Measurements from ENCODE around the gene ECSIT.

Gene ECSIT

GRCh38 chr19:11505032-11505503 lies 23.9 kb downstream of the ECSIT start:
- DNase-seq: peak; percentile 40 to 97 (median 92)

DNA sequence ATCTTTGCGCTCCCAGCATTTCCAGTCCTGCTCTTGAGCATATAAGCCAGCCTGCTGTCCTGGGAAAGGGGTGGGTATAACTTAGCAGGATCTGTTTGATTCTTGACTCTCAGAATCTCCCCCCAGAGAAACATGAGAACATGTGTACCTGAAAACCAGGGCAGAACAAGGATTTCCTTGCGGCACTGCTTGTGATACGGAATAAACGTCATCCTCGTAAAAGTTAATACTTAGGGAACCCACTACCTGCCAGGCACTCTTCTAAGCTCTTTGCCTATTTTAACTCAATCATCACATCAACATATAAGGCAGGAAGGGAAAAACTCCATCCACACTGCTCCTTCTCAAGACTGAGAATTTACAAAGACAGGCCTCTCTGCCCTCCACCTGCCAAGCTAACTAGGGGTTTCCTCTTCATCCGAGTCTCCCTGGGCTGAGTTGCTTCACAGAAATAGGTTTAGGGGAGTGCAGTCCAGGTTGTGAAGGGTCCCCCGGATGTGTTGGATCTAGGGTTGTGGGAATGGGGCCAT lies 24.4 kb downstream of the ECSIT start:
- no peak for DNase-seq

DNA sequence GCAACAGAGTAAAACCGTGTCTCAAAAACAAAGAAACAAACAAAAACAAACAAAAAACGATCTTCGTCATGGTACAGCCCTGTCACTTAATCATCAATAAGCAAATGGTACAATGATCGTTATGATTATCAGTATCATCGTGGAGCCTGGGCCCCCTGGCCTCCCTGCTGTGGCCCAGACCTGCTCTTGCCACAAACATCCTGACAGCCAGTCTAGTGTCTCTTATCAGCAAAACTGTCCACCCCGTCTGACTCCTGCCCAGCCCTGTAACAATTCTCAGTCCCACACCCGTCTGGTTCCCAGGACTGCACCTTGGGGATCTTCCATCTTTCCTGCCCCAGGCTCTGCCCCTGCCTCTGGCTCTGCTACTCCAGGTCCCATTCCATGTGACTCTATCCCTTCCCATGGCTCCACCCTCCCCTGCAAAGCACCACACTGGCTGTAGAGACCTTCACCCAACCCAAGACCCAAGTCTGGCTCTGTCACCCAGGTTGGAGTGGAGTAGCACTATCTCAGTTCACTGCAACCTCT lies 29.0 kb downstream of the ECSIT start:
- DNase-seq: no peak

GRCh38 chr19:11499220-11499726 lies 29.7 kb downstream of the ECSIT start:
- DNase-seq: no peak

- DNase-seq: peak in 27 of 56 donors; percentile 4 to 63 (median 17)
Measured at GRCh38 chr19:11496391-11497163, 32.4 kb downstream of the ECSIT start.

GRCh38 chr19:11495885-11496284 lies 33.0 kb downstream of the ECSIT start:
- DNase-seq: no peak

- DNase-seq: peak in 7 of 56 donors; percentile 7 to 30 (median 23)
Measured at GRCh38 chr19:11495481-11495880, 33.5 kb downstream of the ECSIT start.

- DNase-seq: peak in 1 of 56 donors; percentile 2
Measured at GRCh38 chr19:11494634-11495285, 34.2 kb downstream of the ECSIT start.

GRCh38 chr19:11489378-11489777 lies 39.6 kb downstream of the ECSIT start:
- DNase-seq: no peak

DNA sequence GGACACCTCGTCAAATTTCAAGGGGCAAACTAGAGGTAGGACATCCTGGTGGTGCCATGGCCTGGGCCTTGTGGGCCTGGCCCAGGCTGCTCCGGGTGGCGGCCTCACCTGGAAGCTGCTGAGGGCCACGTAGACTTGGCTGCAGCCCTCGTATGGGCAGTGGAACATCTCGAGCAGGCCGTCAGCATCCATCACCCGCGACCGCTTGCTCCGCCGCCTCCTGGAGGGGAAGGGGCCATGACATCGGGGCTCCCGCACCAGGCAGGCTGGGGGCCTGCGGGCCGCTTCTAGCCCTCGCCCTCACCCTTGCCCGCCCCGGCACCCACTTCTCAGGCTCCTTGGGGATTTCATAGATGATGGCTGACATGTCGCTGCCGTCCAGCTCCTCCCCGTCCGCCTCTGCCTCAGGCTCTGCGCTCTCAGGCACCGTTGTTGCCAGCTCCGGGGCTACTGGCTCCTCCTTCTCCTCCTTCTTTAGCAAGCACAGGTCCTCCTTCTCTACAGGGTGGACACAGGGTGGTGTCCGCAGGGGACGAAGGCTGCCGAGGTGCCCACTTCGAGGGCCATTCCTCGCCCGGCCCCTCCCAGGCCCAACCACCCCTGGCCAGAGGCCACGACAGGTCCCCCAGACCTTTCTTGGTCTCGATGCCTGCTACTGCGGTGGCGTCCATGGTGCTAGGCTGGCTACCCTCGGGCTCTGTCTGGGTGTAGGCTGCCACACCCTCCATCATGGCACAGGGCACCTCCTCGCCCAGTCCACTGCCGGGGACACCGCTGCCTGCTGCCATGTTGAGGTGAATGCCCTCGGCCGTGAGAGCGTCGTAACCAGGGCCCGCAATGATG lies 42.1 kb downstream of the ECSIT start:
- no peak for DNase-seq

DNA sequence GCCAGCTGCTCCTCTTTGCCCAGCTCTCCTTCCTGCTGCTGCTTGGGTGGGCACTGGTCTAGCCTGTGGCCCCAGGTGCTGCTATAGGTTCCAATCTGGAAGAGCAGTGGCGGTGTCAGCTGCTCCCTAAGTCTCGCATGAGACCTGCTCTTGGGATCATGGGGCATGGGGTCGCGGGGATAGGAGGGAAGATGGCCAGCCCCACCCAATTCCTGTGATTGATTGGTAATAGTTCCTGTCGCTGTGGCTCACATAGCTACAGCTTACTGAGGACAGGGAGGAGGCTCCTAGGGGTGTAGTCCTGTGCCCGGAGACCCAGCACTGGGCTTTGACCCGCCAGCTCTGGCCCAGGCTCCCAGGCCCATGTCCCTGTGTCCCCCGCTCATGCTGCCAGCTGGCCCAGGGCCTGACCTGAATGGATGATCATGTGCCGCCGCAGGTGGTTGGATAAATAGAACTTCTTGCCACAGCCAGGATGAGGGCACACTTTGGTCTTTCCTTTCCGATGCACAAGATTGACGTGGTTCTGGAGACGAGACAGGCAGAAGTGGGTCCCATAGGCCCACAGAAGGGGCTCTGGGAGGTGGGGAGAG lies 43.6 kb downstream of the ECSIT start:
- peak in 3 of 56 donors; percentile 6 to 24 (median 7) for DNase-seq

DNA sequence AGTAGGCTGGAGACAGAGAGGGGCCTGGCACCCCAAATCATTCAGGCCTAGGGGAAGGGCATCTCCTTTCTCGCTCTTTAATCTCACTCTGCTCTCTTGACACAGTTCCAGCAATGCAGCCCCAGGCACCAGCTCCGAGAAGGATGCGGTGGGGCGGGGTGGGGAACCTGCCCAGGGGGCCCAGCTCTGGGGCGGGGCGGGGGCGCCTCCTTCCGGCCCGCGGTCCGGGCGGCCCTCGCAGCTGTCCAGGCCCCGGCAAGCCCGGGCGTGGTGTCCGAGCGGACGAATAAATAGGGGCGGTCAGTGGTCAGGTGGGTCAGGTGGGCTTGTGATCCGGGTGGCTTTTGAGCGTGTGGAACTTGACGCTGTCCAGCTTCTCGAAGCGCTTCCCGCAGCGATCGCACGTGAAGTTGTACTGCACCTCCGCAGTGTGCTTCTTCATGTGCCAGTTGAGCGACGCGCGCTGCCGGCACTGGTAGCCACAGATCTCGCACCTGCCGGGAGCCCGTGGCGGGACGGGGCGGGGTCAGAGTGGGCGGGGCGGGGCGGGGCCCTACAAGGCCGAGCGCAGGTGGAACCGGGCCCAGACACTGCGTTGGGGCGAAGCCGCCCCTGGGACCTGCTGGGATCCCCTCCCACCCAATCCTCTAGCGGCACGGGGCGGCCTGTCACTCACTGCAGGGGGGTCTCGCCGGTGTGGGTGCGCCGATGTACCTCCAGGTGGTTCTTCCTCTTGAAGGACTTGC lies 45.4 kb downstream of the ECSIT start:
- DNase-seq: no peak

DNA sequence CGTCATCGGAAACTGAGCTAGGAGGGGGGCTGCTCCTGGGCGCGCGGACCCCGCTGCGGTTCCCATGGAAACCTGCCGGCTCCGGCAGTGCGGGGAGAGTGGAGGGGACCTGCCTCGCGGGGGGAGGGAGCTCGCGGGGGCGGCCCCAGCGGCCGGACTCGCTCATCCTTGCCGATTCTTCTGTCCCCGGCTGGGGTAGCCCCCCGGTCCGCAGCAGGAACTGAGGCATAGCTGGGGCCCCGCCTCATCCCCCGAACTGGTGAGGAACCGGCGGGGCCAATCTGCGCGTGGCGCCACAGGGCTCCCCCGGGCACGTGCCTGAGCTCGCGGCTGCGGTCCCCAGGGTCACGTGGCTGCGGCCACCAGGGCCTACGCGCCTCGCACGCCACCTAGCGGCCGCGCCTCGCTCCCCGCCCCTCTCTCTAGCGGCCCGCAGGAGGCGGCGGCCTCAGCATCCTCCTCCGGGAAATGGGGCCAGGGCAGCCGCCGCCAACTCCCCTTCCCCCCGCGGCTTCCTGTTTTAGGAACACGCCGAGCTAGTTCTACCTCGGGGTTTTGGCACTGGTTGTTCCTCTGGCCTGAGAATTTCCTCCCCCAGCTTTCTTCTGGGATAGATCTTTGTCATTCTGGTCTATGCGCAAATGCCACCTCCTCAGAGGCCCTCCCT lies 46.4 kb downstream of the ECSIT start:
- DNase-seq: peak in 55 of 56 donors; percentile 51 to 98 (median 85)

- peak; percentile 31 to 98 (median 94) for DNase-seq
Measured at GRCh38 chr19:11481534-11482383, 47.2 kb downstream of the ECSIT start.

- DNase-seq: peak in 53 of 56 donors; percentile 19 to 85 (median 60)
Measured at GRCh38 chr19:11480715-11481533, 48.0 kb downstream of the ECSIT start, which contains the start of gene ELAVL3. Gene ELAVL3, minus strand, starts transcription at chr19:11481046. Its CDS starts 438 bp downstream, at chr19:11480608.

DNA sequence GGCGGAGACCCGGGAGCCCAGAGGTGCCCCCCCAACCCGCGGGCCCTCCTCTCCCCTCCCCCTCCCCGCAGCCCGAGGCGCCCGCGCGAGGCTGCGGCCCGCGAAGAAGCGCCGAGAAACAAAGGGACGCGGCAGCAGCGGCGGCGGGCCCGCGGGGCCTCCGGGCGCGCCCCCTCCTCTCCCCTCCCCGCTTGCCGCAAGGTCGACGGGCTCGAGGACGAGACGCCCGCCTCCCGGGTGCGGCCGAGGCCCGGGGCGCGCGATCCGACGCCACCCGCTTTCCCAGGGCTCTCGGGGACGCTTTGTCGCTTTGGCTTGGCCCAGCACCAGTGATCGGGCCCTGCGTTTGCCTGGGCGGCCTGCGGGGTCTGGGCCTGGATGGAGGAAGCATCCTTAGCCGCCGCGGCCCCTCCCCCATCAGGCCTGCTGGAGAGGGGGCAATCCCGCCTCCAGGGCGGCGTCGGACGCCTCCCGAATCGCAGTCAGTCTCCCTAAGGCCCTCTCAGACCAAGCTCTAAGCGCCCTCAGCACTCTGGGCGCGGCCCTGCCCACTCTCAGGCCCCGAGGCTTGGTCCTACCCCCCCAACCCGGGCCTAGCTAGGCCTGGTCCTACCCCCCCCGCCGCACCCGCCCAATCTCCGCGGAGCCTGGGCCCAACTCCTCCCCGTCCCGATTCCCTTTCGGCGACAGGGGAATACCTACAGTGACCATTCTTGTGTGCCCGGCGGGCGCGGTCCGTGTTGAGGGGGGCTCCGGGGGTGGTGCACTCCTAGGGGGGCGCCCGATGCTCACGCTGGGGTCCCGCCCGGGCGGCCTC lies 48.8 kb downstream of the ECSIT start:
- peak in 28 of 56 donors; percentile 13 to 62 (median 35) for DNase-seq
